Neural cell (in vitro differentiated cells): ENCODE results near the gene RAB40C.

ENCODE experiments used
- EP300 ChIP-seq: fragments of 450-650 bp; conservative IDR thresholded peaks from 2 replicates; pipeline ENCODE4 v1.6.1; 2014; ENCODE audit warnings: antibody characterized with exemption, mild to moderate bottlenecking, moderate library complexity; ENCODE audit not compliant: poor library complexity, severe bottlenecking
- EZH2 ChIP-seq: fragments of 200-600, 300-800 bp; shearing (Covaris generic), sonication (generic); IDR thresholded peaks from 2 replicates; pipeline ENCODE4 v1.6.1; 2014; ENCODE audit warnings: antibody characterized with exemption, low read length, borderline replicate concordance, mild to moderate bottlenecking; ENCODE audit not compliant: insufficient read depth, poor library complexity, severe bottlenecking
- MXI1 ChIP-seq: fragments of 450-650 bp; conservative IDR thresholded peaks from 2 replicates; pipeline ENCODE4 v1.6.1; 2014; ENCODE audit warnings: antibody characterized with exemption, mild to moderate bottlenecking; ENCODE audit not compliant: poor library complexity, severe bottlenecking
- POLR2AphosphoS5 ChIP-seq: IDR thresholded peaks from 2 replicates; pipeline ENCODE4 v1.6.1; 2012
- RAD21 ChIP-seq: fragments of 450-650 bp; conservative IDR thresholded peaks from 2 replicates; pipeline ENCODE4 v1.6.1; 2014; ENCODE audit warnings: antibody characterized with exemption, mild to moderate bottlenecking, moderate library complexity
- SMC3 ChIP-seq: fragments of 450-650 bp; conservative IDR thresholded peaks from 2 replicates; pipeline ENCODE4 v1.6.1; 2014; ENCODE audit warnings: antibody characterized with exemption, mild to moderate bottlenecking, moderate library complexity; ENCODE audit not compliant: poor library complexity
- TAF1 ChIP-seq: IDR thresholded peaks from 2 replicates; pipeline ENCODE4 v1.6.1; 2012; ENCODE audit warnings: low read depth
- TF ChIP-seq, protein P1 (sequence below): fragments of 450-650 bp; IDR thresholded peaks from 2 replicates; pipeline ENCODE4 v1.5.1; 2014; ENCODE audit warnings: antibody characterized with exemption, mild to moderate bottlenecking, moderate library complexity; ENCODE audit not compliant: poor library complexity, severe bottlenecking
- TF ChIP-seq, protein P2 (sequence below): IDR thresholded peaks from 2 replicates; pipeline ENCODE4 v1.6.1; 2012; ENCODE audit warnings: borderline replicate concordance

DNA sequence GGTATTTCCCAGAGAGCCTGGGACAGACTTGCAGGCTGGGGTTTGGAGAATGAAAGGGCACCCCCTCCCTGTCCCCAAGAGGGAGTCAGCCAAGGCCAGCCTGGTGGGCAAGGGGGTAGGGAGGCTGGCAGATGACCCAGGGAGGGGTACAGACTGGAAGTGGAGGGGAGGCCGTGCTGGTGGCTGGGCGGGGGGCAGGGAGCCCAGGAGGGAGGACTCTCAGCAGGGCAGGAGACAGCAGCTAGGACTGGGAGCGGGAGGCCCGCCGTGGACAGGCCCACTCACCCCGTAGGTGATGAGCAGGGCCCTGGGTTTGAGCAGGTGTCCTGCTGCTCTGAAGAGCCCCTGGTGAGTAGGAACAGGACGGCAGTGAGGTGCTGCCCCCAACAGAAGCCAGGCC, 45.1 kb downstream of the RAB40C start:
- TF ChIP-seq, protein P1, sequence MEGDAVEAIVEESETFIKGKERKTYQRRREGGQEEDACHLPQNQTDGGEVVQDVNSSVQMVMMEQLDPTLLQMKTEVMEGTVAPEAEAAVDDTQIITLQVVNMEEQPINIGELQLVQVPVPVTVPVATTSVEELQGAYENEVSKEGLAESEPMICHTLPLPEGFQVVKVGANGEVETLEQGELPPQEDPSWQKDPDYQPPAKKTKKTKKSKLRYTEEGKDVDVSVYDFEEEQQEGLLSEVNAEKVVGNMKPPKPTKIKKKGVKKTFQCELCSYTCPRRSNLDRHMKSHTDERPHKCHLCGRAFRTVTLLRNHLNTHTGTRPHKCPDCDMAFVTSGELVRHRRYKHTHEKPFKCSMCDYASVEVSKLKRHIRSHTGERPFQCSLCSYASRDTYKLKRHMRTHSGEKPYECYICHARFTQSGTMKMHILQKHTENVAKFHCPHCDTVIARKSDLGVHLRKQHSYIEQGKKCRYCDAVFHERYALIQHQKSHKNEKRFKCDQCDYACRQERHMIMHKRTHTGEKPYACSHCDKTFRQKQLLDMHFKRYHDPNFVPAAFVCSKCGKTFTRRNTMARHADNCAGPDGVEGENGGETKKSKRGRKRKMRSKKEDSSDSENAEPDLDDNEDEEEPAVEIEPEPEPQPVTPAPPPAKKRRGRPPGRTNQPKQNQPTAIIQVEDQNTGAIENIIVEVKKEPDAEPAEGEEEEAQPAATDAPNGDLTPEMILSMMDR, result no peak
- TF ChIP-seq, protein P2, sequence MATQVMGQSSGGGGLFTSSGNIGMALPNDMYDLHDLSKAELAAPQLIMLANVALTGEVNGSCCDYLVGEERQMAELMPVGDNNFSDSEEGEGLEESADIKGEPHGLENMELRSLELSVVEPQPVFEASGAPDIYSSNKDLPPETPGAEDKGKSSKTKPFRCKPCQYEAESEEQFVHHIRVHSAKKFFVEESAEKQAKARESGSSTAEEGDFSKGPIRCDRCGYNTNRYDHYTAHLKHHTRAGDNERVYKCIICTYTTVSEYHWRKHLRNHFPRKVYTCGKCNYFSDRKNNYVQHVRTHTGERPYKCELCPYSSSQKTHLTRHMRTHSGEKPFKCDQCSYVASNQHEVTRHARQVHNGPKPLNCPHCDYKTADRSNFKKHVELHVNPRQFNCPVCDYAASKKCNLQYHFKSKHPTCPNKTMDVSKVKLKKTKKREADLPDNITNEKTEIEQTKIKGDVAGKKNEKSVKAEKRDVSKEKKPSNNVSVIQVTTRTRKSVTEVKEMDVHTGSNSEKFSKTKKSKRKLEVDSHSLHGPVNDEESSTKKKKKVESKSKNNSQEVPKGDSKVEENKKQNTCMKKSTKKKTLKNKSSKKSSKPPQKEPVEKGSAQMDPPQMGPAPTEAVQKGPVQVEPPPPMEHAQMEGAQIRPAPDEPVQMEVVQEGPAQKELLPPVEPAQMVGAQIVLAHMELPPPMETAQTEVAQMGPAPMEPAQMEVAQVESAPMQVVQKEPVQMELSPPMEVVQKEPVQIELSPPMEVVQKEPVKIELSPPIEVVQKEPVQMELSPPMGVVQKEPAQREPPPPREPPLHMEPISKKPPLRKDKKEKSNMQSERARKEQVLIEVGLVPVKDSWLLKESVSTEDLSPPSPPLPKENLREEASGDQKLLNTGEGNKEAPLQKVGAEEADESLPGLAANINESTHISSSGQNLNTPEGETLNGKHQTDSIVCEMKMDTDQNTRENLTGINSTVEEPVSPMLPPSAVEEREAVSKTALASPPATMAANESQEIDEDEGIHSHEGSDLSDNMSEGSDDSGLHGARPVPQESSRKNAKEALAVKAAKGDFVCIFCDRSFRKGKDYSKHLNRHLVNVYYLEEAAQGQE, result no peak
- TF ChIP-seq EP300, result no peak
- no peak for TF ChIP-seq RAD21
- no peak for TF ChIP-seq POLR2AphosphoS5
- no peak for TF ChIP-seq EZH2
- no peak for TF ChIP-seq SMC3
- no peak for TF ChIP-seq MXI1
- TF ChIP-seq TAF1, result no peak
